Gastroesophageal sphincter (tissue), 3 donors: ENCODE measurements around the gene GABBR2.

Source experiments
- CTCF ChIP-seq, 4 experiments: fragments of 200-600 bp in 2 of 4; fragments of 450-650 bp in 2 of 4; sonication (generic) in 1 of 4; IDR thresholded peaks; one replicate each; pipeline ENCODE4 v1.5.1; 2017 to 2019; ENCODE audit warnings: antibody characterized with exemption in 4 of 4, mild to moderate bottlenecking in 2 of 4, moderate library complexity in 2 of 4
- POLR2A ChIP-seq, 2 donors: fragments of 450-650 bp; IDR thresholded peaks; one replicate each; pipeline ENCODE4 v1.6.1; 2017; ENCODE audit warnings: antibody characterized with exemption in 2 of 2, mild to moderate bottlenecking in 2 of 2, moderate library complexity in 1 of 2
- POLR2AphosphoS5 ChIP-seq: sonication (generic); formaldehyde crosslinking; IDR thresholded peaks from one replicate; pipeline ENCODE4 v1.6.1; 2017; ENCODE audit warnings: antibody characterized with exemption

- TF ChIP-seq CTCF (IDR thresholded peaks at IDR 0.05) (no peak), POLR2A (IDR thresholded peaks at IDR 0.05) (no peak), POLR2AphosphoS5 (no peak)
Observed at GRCh38 chr9:98503867-98504266, 204.9 kb downstream of the GABBR2 start.
